Psoas muscle (tissue), 8 donors: Measurements from ENCODE around the gene CMTM1. TPM values are rescaled to one million over a fixed set of nuclear protein-coding genes. Genes with fewer than 3 reads are reported as not detected.

Experiments
- ATAC-seq, 4 donors: fragments of 200-7000 bp; cut with Tn5 transposase; one replicate each; pipeline ENCODE4 v1.9.1; 2020; ENCODE audit warnings: moderate library complexity in 3 of 4, mild to moderate bottlenecking in 2 of 4
- DNase-seq, 2 donors: peaks; one replicate each; pipeline ENCODE4 v3.0.0-alpha.2; 2020
- H3K27ac ChIP-seq: fragments of 200-600 bp; one replicate; pipeline ENCODE4 v1.8.0; 2022
- H3K27me3 ChIP-seq, 3 donors: fragments of 200-600 bp in 1 of 3; one replicate each; pipeline versions ENCODE4 v1.6.1 to v1.8.0; 2013 to 2022; ENCODE audit warnings: low read length in 2 of 3, mild to moderate bottlenecking in 2 of 3, moderate library complexity in 1 of 3; ENCODE audit not compliant: insufficient read depth in 3 of 3
- H3K36me3 ChIP-seq, 2 donors: fragments of 200-600 bp in 1 of 2; one replicate each; pipeline versions ENCODE4 v1.6.1 to v1.8.0; 2013 to 2022; ENCODE audit warnings: low read depth in 1 of 2, mild to moderate bottlenecking in 1 of 2, moderate library complexity in 1 of 2; ENCODE audit not compliant: insufficient read depth in 1 of 2
- H3K4me1 ChIP-seq: fragments of 200-600 bp; one replicate; pipeline ENCODE4 v1.8.0; 2022
- H3K4me3 ChIP-seq: fragments of 200-600 bp; one replicate; pipeline ENCODE4 v1.8.0; 2022; ENCODE audit warnings: mild to moderate bottlenecking
- H3K9me3 ChIP-seq: fragments of 200-600 bp; one replicate; pipeline ENCODE4 v1.8.0; 2022
- CTCF ChIP-seq: fragments of 200-600 bp; IDR thresholded peaks from one replicate; pipeline ENCODE4 v1.8.0; 2022; ENCODE audit warnings: antibody characterized with exemption
- WGBS, 3 donors: extraction: QIAGEN DNeasy Blood & Tissue Kit; methylation state at CpG; one replicate each; pipeline versions ENCODE4 v1.1.6 to v1.1.7; 2013; 5-methylcytosine and 5-hydroxymethylcytosine counted together
- intact Hi-C, 2 donors: fragments of 100-400 bp; cut with DNase I; formaldehyde crosslinking; loops; one replicate each; pipeline versions ENCODE4 v1.11.0 to v1.14.2; 2022
- polyA plus RNA-seq, 3 donors: library from polyadenylated mRNA; stranded (reverse); fragments of 200-250 nt; gene quantifications; one replicate each; pipeline ENCODE4 v1.2.3, GENCODE V29; 2013
- total RNA-seq, 4 donors: library from RNA; stranded (reverse); fragmentation: NEBNext Ultra II Directional in 2 of 4; extraction: Animal tissue kit (Norgen Biotek cat#: 25700) in 2 of 4; gene quantifications; one replicate each; pipeline versions ENCODE4 v1.2.1 to v1.2.4, GENCODE V29; 2021 to 2023
- donor health status: healthy with polysubstance abuse.
- donor health status: DM: no; HTN: no; CAD: no; lungs with moderate emphysema.
- donor health status: Bipolar disorder and iron deficiency.
- donor health status: healthy.
- donor health status: DM: yes; HTN: yes; CAD: no.
- donor health status: DM: no; HTN: no; CAD: no.
- donor health status: DM: no; HTN: no; CAD: no.
- donor health status: DM: yes; HTN: yes; CAD: no.

CMTM1 gene
- total and polyA plus RNA-seq, 7 donors, result 0.04 to 1.1 (median 0.50) TPM; not detected in 3

GRCh38 chr16:66522816-66523590 is 43.2 kb upstream of the CMTM1 start:
- H3K36me3 ChIP-seq, result peaks cover 0 to 47% of the 10 kb centered on the region in 2 donors
- 69 to 80% (median 78%) methylated on average over 11 of the region's 11 CpGs for WGBS, 3 donors

DNA sequence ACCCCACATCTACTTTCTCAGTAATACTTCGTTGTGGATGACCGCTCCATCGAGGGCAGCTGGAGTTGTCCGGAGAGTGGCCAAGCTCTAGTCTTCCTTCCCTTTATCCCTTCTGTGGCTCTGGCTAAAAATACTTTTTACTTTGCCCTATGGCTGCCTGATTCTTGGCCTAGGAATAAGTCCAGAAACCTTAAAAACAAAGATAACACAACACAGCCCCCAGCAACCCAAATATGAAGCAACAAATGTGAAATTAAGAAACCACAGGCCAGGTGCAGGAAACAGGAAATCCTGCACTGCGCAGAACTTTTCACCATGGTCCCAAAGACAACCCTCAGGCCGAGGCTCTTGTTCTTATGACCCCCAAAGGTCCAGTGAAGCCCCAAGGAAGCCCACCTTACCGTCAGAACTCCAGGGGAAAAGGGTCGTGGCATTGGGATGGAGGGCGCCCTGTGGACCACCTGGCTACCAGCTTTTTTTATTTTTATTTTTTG is 42.3 kb upstream of the CMTM1 start:
- no peak for TF ChIP-seq CTCF
- peak in 1 of 4 donors; percentile 16 for ATAC-seq
- Histone ChIP-seq H3K27ac (peak overlapping the region; percentile 19), H3K9me3 (no peaks in the 10 kb centered on the region), H3K36me3 (peaks cover 0 to 56% of the 10 kb centered on the region in 2 donors), H3K4me3 (no peak overlapping the region), H3K4me1 (peaks cover 22% of the 10 kb centered on the region), H3K27me3 (no peaks in the 10 kb centered on the region)
- no peak for DNase-seq
- WGBS, 3 donors, result 76 to 77% (median 76%) methylated on average over 9 of the region's 9 CpGs
- intact Hi-C loops, result no loop called here

More at GRCh38 chr16:66522816-66523590, 43.2 kb upstream of the CMTM1 start:
- Histone ChIP-seq H3K4me1 (peaks cover 25% of the 10 kb centered on the region), H3K4me3 (no peak overlapping the region), H3K9me3 (no peaks in the 10 kb centered on the region), H3K27me3 (no peaks in the 10 kb centered on the region), H3K27ac (peak overlapping the region; percentile 50)
- DNase-seq, result no peak
- no peak for ATAC-seq
- intact Hi-C loops, result no loop called here
- TF ChIP-seq CTCF, result no peak

DNA sequence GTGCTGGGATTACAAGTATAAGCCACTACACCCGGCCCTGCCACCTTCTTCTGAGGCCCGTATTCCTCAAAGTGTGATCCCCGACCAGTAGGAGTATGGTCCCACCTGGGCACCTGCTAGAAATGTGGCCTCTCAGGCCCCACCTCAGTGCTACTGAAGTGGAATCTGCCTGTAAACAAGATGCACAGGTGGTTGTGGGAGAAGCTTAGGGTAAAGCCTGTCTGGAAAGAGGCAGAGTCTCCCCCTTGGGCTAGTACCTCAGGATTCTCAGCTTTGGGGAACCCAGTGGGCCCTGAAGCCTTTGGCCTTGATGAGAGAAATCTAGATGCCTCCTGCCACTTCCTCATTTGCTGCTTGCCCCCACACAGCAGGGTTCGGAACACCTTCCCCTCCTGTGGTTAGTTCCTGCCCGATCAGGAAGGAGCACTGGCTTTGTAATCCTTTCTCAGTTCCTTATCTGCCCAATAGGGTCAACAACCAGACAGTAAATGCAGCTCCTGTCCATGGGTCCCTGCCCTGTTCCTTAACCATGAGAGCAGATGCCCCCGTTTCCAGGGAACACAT is 41.6 kb upstream of the CMTM1 start:
- Histone ChIP-seq H3K27me3 (no peaks in the 10 kb centered on the region), H3K9me3 (no peaks in the 10 kb centered on the region), H3K4me1 (peaks cover 20% of the 10 kb centered on the region), H3K4me3 (no peak overlapping the region), H3K27ac (peak overlapping the region; percentile 30), H3K36me3 (peaks cover 0 to 63% of the 10 kb centered on the region in 2 donors)
- intact Hi-C loops, result no loop called here
- ATAC-seq (no peak), DNase-seq (no peak)
- no peak for TF ChIP-seq CTCF
- 78 to 82% (median 78%) methylated on average over 6 of the region's 6 CpGs for WGBS, 3 donors

GRCh38 chr16:66525396-66526180 is 40.7 kb upstream of the CMTM1 start:
- Histone ChIP-seq H3K4me3 (no peak overlapping the region), H3K27me3 (no peaks in the 10 kb centered on the region), H3K36me3 (peaks cover 0 to 63% of the 10 kb centered on the region in 2 donors), H3K4me1 (peaks cover 16% of the 10 kb centered on the region), H3K9me3 (no peaks in the 10 kb centered on the region), H3K27ac (peak overlapping the region; percentile 30)
- ATAC-seq, result no peak
- WGBS, 3 donors, result 90 to 92% (median 92%) methylated on average over 9 of the region's 9 CpGs
- TF ChIP-seq CTCF, result no peak
- intact Hi-C loops, result no loop called here
- DNase-seq, result no peak
